K562 (cell line): ENCODE measurements around the gene ID1. TPM values are rescaled to one million over a fixed set of nuclear protein-coding genes. Genes with fewer than 3 reads are reported as not detected.

Source experiments
- AFF4 ChIP-seq: sonication (generic); formaldehyde crosslinking; IDR thresholded peaks from 2 replicates; pipeline ENCODE4 v1.8.0; 2023; ENCODE audit warnings: mild to moderate bottlenecking, missing genetic modification reagents
- ATF1 ChIP-seq, 2 experiments: fragments of 450-650 bp in 1 of 2; IDR thresholded peaks; 2 replicates each; pipeline ENCODE4 v1.6.1; 2016; ENCODE audit warnings: missing compliant biosample characterization in 1 of 2, missing genetic modification characterization in 1 of 2
- ETV5 ChIP-seq: sonication (generic); formaldehyde crosslinking; IDR thresholded peaks from 2 replicates; pipeline ENCODE4 v1.4.0; 2020; ENCODE audit warnings: low read depth, mild to moderate bottlenecking, missing genetic modification reagents
- EZH2 ChIP-seq: IDR thresholded peaks from 2 replicates; pipeline ENCODE4 v1.6.1; 2012; ENCODE audit warnings: low read depth, mild to moderate bottlenecking, inconsistent platforms, low read length, borderline replicate concordance
- FUS ChIP-seq: fragments of 200-400 bp; formaldehyde crosslinking; optimal IDR thresholded peaks from 2 replicates; pipeline ENCODE3; 2017; ENCODE audit warnings: low read depth, low read length
- HCFC1 ChIP-seq: IDR thresholded peaks from 2 replicates; pipeline ENCODE4 v1.6.1; 2012; ENCODE audit warnings: low read depth, low read length, improper control_type of control experiment
- HOXB6 ChIP-seq: fragments of 250-450 bp; sonication (Bioruptor Pico); IDR thresholded peaks from 2 replicates; pipeline ENCODE4 v1.5.1; 2022; ENCODE audit warnings: mild to moderate bottlenecking, borderline replicate concordance
- KLF10 ChIP-seq: fragments of 250-450 bp; sonication (Bioruptor Pico); IDR thresholded peaks from 2 replicates; pipeline ENCODE4 v1.6.1; 2021; ENCODE audit warnings: matching md5 sums
- MEIS2 ChIP-seq: fragments of 450-650 bp; IDR thresholded peaks from 2 replicates; pipeline ENCODE4 v1.6.1; 2014; ENCODE audit warnings: mild to moderate bottlenecking; ENCODE audit not compliant: partially characterized antibody
- MITF ChIP-seq: IDR thresholded peaks from 2 replicates; pipeline ENCODE4 v1.6.1; 2014; ENCODE audit warnings: antibody characterized with exemption
- NCOA2 ChIP-seq, 2 experiments: fragments of 450-650 bp; IDR thresholded peaks; 2 replicates each; pipeline ENCODE4 v1.6.1; 2018; ENCODE audit warnings: mild to moderate bottlenecking in 2 of 2, moderate library complexity in 1 of 2; ENCODE audit not compliant: partially characterized antibody in 2 of 2
- SMAD1 ChIP-seq: fragments of 150-350 bp; IDR thresholded peaks from 2 replicates; pipeline ENCODE4 v1.6.1; 2014; ENCODE audit warnings: low read length, low read depth; ENCODE audit not compliant: partially characterized antibody
- SNIP1 ChIP-seq: fragments of 450-650 bp; IDR thresholded peaks from 2 replicates; pipeline ENCODE4 v1.7.1; 2017; ENCODE audit warnings: low read depth, mild to moderate bottlenecking
- SP1 ChIP-seq: sonication (generic); formaldehyde crosslinking; IDR thresholded peaks from 2 replicates; pipeline ENCODE4 v1.8.1; 2022; ENCODE audit warnings: mild to moderate bottlenecking, missing genetic modification reagents
- TEAD4 ChIP-seq, 2 experiments: sonication (generic) in 1 of 2; formaldehyde crosslinking in 1 of 2; IDR thresholded peaks; 2 replicates each; pipeline versions ENCODE4 v1.6.1 to v1.8.0; 2012 to 2022; ENCODE audit warnings: borderline replicate concordance in 1 of 2, inconsistent platforms in 1 of 2, low read length in 1 of 2, mild to moderate bottlenecking in 1 of 2, missing genetic modification reagents in 1 of 2
- ZEB2 ChIP-seq: fragments of 450-650 bp; IDR thresholded peaks from 2 replicates; pipeline ENCODE4 v1.6.1; 2016
- ZNF354B ChIP-seq: fragments of 250-450 bp; sonication (Bioruptor Pico); IDR thresholded peaks from 2 replicates; pipeline ENCODE4 v1.4.0; 2020
- polyA plus RNA-seq, 8 experiments: library from polyadenylated mRNA; depleted of rRNA in 4 of 8; stranded (reverse) in 5 of 8; unstranded in 3 of 8; fragments of >200 nt; fragmentation: Nextera tagmentation in 2 of 8; fragmentation: Illumina TruSeq in 1 of 8; extraction: Ambion mirVana in 2 of 8; extraction: Trizol in 1 of 8; gene quantifications; 2 replicates each; pipeline versions ENCODE4 v1.2.1 to v1.2.3, GENCODE V29; 2011 to 2014; ENCODE audit warnings: inconsistent platforms in 1 of 8, missing spikeins in 1 of 8
- total RNA-seq, 7 experiments: library from RNA; depleted of rRNA in 6 of 7; stranded (reverse); fragments of >200 nt in 6 of 7; fragmentation: Illumina TruSeq in 2 of 7; extraction: Trizol in 2 of 7; gene quantifications; 2 replicates each; pipeline versions ENCODE4 v1.2.1 to v1.2.3, GENCODE V29; 2011 to 2021; ENCODE audit warnings: low replicate concordance in 1 of 7
- TF ChIP-seq, protein P1 (sequence below): fragments of 250-450 bp; sonication (Bioruptor Pico); IDR thresholded peaks from 2 replicates; pipeline ENCODE4 v1.8.0; 2022; ENCODE audit warnings: moderate library complexity, mild to moderate bottlenecking, inconsistent platforms
- TF ChIP-seq, protein P2 (sequence below): fragments of 250-450 bp; sonication (Bioruptor Pico); IDR thresholded peaks from 2 replicates; pipeline ENCODE4 v1.9.0; 2021; ENCODE audit warnings: mild to moderate bottlenecking, inconsistent platforms

Gene ID1
- total and polyA plus RNA-seq, 9 of the 15 experiments (the other 6 are each of a cell fraction or from before 2014, with no cell fraction given): 1.4 to 358 (median 65.0) TPM

GRCh38 chr20:31572701-31573554, 32.2 kb upstream of the ID1 start (continued):
- TF ChIP-seq HCFC1 (peak; percentile 6; the same call in 1 of the 2 replicates), KLF10 (CRISPR knock-in tag) (0 out of 2 replicates have a peak, but pooled peaks have one; percentile 5), SMAD1 (peak; percentile 61), MITF (no peak), SP1 (CRISPR knock-in tag) (peak; percentile 81), ATF1 (CRISPR knock-in tag; IDR thresholded peaks at IDR 0.05) (no peak), ATF1 (tag; IDR thresholded peaks at IDR 0.05) (peak; percentile 76), FUS (peak; percentile 40), TEAD4 (IDR thresholded peaks at IDR 0.05; ENCODE audit: low read length) (peak; percentile 75), TEAD4 (CRISPR knock-in tag; IDR thresholded peaks at IDR 0.05; ENCODE audit: borderline replicate concordance) (0 out of 2 replicates have a peak, but pooled peaks have one; percentile 60), MEIS2 (no peak), EZH2 (no peak), ETV5 (0 out of 2 replicates have a peak, but pooled peaks have one; percentile 81), ZNF354B (no peak), SNIP1 (no peak), AFF4 (CRISPR knock-in tag) (peak; percentile 39), ZEB2 (peak; percentile 86), HOXB6 (CRISPR knock-in tag) (no peak), NCOA2 (IDR thresholded peaks at IDR 0.05; ENCODE audit: partially characterized antibody in 2 of 2) (no peak)
- TF ChIP-seq, protein P1, sequence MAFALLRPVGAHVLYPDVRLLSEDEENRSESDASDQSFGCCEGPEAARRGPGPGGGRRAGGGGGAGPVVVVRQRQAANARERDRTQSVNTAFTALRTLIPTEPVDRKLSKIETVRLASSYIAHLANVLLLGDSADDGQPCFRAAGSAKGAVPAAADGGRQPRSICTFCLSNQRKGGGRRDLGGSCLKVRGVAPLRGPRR: peak; percentile 86; the same call in 1 of the 2 replicates
- TF ChIP-seq, protein P2, sequence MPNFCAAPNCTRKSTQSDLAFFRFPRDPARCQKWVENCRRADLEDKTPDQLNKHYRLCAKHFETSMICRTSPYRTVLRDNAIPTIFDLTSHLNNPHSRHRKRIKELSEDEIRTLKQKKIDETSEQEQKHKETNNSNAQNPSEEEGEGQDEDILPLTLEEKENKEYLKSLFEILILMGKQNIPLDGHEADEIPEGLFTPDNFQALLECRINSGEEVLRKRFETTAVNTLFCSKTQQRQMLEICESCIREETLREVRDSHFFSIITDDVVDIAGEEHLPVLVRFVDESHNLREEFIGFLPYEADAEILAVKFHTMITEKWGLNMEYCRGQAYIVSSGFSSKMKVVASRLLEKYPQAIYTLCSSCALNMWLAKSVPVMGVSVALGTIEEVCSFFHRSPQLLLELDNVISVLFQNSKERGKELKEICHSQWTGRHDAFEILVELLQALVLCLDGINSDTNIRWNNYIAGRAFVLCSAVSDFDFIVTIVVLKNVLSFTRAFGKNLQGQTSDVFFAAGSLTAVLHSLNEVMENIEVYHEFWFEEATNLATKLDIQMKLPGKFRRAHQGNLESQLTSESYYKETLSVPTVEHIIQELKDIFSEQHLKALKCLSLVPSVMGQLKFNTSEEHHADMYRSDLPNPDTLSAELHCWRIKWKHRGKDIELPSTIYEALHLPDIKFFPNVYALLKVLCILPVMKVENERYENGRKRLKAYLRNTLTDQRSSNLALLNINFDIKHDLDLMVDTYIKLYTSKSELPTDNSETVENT: peak; percentile 35; the same call in 1 of the 2 replicates
